CD8-positive, alpha-beta memory T cell (primary cell): ENCODE results near the gene POLR1F. TPM values are rescaled to one million over a fixed set of nuclear protein-coding genes. Genes with fewer than 3 reads are reported as not detected.

Experiments used
- CTCF ChIA-PET: fragments of 350-600 bp; sonication (Branson Sonifier 250); formaldehyde crosslinking; loops from one replicate; lab custom pipeline; 2021; ENCODE audit warnings: antibody characterized with exemption; lab: Charles Lee
- POLR2A ChIA-PET: fragments of 350-600 bp; sonication (Branson Sonifier 250); formaldehyde crosslinking; loops from one replicate; lab custom pipeline; 2021; ENCODE audit warnings: antibody characterized with exemption; lab: Charles Lee
- DNase-seq, 5 donors: peaks; one replicate each; pipeline versions ENCODE4 v3.0.0 to v3.0.0-alpha.2; 2020 to 2022; ENCODE audit warnings: mixed read lengths in 1 of 5
- H3K27ac ChIP-seq: one replicate; pipeline ENCODE4 v1.7.0; 2013; ENCODE audit warnings: low read depth, mild to moderate bottlenecking, low read length, moderate library complexity
- H3K27me3 ChIP-seq: 2 replicates; pipeline ENCODE4 v1.7.0; 2013; ENCODE audit warnings: low read length, mild to moderate bottlenecking; ENCODE audit not compliant: insufficient read depth, poor library complexity, severe bottlenecking
- H3K36me3 ChIP-seq: 2 replicates; pipeline ENCODE4 v1.7.0; 2013; ENCODE audit warnings: mild to moderate bottlenecking, low read length, moderate library complexity; ENCODE audit not compliant: insufficient read depth
- H3K4me1 ChIP-seq: 2 replicates; pipeline ENCODE4 v1.7.0; 2013; ENCODE audit warnings: mild to moderate bottlenecking, low read length, moderate library complexity; ENCODE audit not compliant: insufficient read depth
- H3K4me3 ChIP-seq: 2 replicates; pipeline ENCODE4 v1.7.0; 2013; ENCODE audit warnings: mild to moderate bottlenecking, low read length
- H3K9me3 ChIP-seq: 2 replicates; pipeline ENCODE4 v1.7.0; 2013; ENCODE audit warnings: mild to moderate bottlenecking, low read length
- H3K27ac Mint-ChIP-seq, 8 donors: one replicate each; pipeline ENCODE4 v1.8.0; 2020 to 2021; ENCODE audit warnings: mixed read lengths in 8 of 8, mild to moderate bottlenecking in 6 of 8, inconsistent platforms in 3 of 8, moderate library complexity in 3 of 8
- H3K27me3 Mint-ChIP-seq, 2 donors: one replicate each; pipeline ENCODE4 v1.8.0; 2020 to 2021; ENCODE audit warnings: mixed read lengths in 2 of 2, mild to moderate bottlenecking in 1 of 2, moderate library complexity in 1 of 2
- H3K36me3 Mint-ChIP-seq, 3 donors: one replicate each; pipeline ENCODE4 v1.8.0; 2020 to 2021; ENCODE audit warnings: mixed read lengths in 3 of 3, inconsistent platforms in 1 of 3, mild to moderate bottlenecking in 1 of 3
- H3K4me1 Mint-ChIP-seq, 3 donors: one replicate each; pipeline ENCODE4 v1.8.0; 2020 to 2021; ENCODE audit warnings: mixed read lengths in 3 of 3, inconsistent platforms in 1 of 3, mild to moderate bottlenecking in 1 of 3
- H3K4me3 Mint-ChIP-seq, 7 donors: one replicate each; pipeline ENCODE4 v1.8.0; 2020 to 2021; ENCODE audit warnings: mixed read lengths in 7 of 7, mild to moderate bottlenecking in 6 of 7, moderate library complexity in 4 of 7, inconsistent platforms in 2 of 7
- H3K9me3 Mint-ChIP-seq, 5 donors: one replicate each; pipeline ENCODE4 v1.8.0; 2020 to 2022; ENCODE audit warnings: mixed read lengths in 5 of 5, mild to moderate bottlenecking in 3 of 5, moderate library complexity in 2 of 5, inconsistent platforms in 1 of 5
- polyA plus RNA-seq: library from polyadenylated mRNA; unstranded; fragments of 300-500 nt; fragmentation: Illumina TruSeq; gene quantifications from one replicate; pipeline ENCODE4 v1.2.3, GENCODE V29; 2021
- total RNA-seq, 2 experiments: library from RNA; stranded (reverse); gene quantifications; one replicate each; pipeline ENCODE4 v1.2.3, GENCODE V29; 2021

The POLR1F gene
- total and polyA plus RNA-seq, 3 experiments from 2014 or later, result 30.6 to 40.3 (median 35.5) TPM

DNA sequence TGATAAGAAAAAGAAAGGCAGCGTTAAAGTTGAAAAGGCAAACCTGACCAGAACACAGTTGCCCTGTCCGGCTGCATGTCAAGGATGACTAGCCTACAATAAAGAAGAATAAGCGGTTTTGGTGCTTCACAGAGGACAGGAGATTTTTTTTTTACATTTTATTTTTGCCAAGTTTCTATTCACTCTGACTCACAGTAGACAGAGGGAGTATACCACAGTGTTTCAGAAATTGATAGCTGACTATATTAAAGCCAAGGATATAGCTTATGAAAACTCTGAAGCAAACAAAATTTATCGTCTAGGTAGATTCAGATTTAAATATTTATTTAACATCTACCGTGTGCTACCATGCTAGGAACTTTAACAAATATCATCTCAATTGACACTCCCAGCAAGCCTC is 16.9 kb upstream of the POLR1F start:
- Histone ChIP-seq H3K4me1 (no peaks in the 10 kb centered on the region), H3K27me3 (no peaks in the 10 kb centered on the region), H3K4me3 (no peak overlapping the region), H3K9me3 (no peaks in the 10 kb centered on the region), H3K27ac (no peak overlapping the region), H3K36me3 (no peaks in the 10 kb centered on the region)
- DNase-seq, result no peak
- Mint-ChIP-seq H3K4me3 (no peak overlapping the region), H3K27me3 (peaks cover 7 to 35% of the 10 kb centered on the region in 2 donors), H3K9me3 (no peaks in the 10 kb centered on the region), H3K36me3 (no peaks in the 10 kb centered on the region), H3K27ac (peak overlapping the region in 1 of 8 donors; percentile 79), H3K4me1 (no peaks in the 10 kb centered on the region)
- POLR2A ChIA-PET, result no interaction called here
- CTCF ChIA-PET, result interaction anchor here (1.0 kb wide), 1 partner anchor 11 kb away, joined by 3 read pairs; no protein-coding TSS in a partner anchor

DNA sequence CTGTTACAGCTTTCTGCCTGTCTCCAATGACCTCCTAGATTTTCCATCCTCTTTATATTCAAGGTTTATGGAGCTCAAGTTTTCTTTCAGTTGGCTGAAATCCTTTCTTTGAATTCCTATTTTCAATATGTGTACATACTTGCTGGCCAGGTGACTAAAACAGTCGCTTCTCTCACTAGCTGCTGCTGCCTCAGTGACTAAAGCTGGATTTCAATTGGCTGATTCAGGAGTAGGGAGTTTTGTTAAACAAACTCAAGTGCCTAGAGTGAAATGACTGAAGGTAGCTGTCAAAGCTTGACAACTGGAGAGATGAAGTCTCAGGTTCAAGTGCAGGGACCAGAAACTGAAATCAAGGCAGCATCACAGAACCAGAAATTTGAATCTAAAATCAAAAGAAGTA is 6.7 kb upstream of the POLR1F start:
- Mint-ChIP-seq H3K27me3 (peaks cover 2 to 24% of the 10 kb centered on the region in 2 donors), H3K27ac (no peak overlapping the region), H3K36me3 (no peaks in the 10 kb centered on the region), H3K4me3 (no peak overlapping the region), H3K9me3 (no peaks in the 10 kb centered on the region), H3K4me1 (peaks cover 0 to 5% (median 2%) of the 10 kb centered on the region in 3 donors)
- H3K36me3 ChIP-seq, result no peaks in the 10 kb centered on the region
- H3K9me3 ChIP-seq, result no peaks in the 10 kb centered on the region
- no peak overlapping the region for H3K4me3 ChIP-seq
- CTCF ChIA-PET, result interaction anchor here (1.4 to 3.0 kb wide), 3 partner anchors 10 to 883 kb away, joined by 3 to 25 read pairs (median 3); no protein-coding TSS in a partner anchor
- no peaks in the 10 kb centered on the region for H3K4me1 ChIP-seq
- no peak overlapping the region for H3K27ac ChIP-seq
- H3K27me3 ChIP-seq, result no peaks in the 10 kb centered on the region
- POLR2A ChIA-PET, result no interaction called here
- no peak for DNase-seq

DNA sequence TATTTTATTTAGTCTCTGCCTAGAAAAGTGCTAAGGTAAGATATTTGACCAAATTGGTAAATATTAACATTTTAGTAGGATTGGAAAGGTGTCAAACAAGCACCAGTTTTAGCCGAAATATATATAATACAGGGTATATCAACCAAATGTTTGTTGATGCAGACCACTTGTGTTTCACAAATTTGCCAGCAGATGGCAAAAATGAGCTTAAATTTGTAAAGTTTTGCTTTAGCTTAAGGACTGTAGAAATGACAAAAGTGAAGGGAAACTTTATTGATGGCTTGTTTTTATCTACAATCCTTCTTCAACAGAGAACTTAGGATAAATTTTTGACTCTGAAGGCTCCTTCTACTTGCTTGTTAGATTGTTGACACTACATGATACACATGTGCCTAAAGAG is 4.8 kb upstream of the POLR1F start:
- peaks cover 8% of the 10 kb centered on the region for H3K4me1 ChIP-seq
- no peaks in the 10 kb centered on the region for H3K36me3 ChIP-seq
- peak overlapping the region in 1 of 8 donors; percentile 41 for H3K27ac Mint-ChIP-seq
- DNase-seq, result peak; percentile 10 to 52 (median 32)
- no peaks in the 10 kb centered on the region for H3K9me3 ChIP-seq
- H3K27me3 Mint-ChIP-seq, result peaks cover 2 to 11% of the 10 kb centered on the region in 2 donors
- no peaks in the 10 kb centered on the region for H3K27me3 ChIP-seq
- H3K4me3 ChIP-seq, result no peak overlapping the region
- no peaks in the 10 kb centered on the region for H3K9me3 Mint-ChIP-seq
- ChIA-PET CTCF (interaction anchor here (0.6 to 3.0 kb wide), 12 partner anchors 8 to 885 kb away, joined by 3 to 25 read pairs (median 4); partner anchors contain the start of gene ITGB8), POLR2A (no interaction called here)
- H3K27ac ChIP-seq, result no peak overlapping the region
- peaks cover 0 to 3% (median 0%) of the 10 kb centered on the region in 3 donors for H3K36me3 Mint-ChIP-seq
- peaks cover 17 to 21% (median 17%) of the 10 kb centered on the region in 3 donors for H3K4me1 Mint-ChIP-seq
- H3K4me3 Mint-ChIP-seq, result no peak overlapping the region

DNA sequence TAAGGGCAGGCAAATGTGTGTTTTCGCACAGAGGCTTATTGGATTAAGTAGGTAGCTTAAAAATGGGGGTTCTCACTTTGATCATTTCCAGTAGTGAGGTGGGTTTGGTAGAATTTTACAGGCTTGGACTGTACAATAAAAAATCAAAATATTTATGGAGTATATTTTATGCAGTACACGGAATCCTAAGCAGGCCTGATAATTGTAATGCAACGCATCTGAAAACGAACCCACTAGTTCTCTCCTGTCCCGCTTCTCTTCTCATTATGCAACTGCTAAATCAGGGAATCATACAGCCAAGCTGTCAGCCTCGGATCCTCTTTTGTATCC is 377 bp upstream of the POLR1F start:
- CTCF ChIA-PET, result interaction anchor here (0.7 to 3.0 kb wide), 9 partner anchors 9 to 898 kb away, joined by 3 to 12 read pairs (median 4); no protein-coding TSS in a partner anchor
- H3K9me3 ChIP-seq, result no peaks in the 10 kb centered on the region
- peaks cover 32% of the 10 kb centered on the region for H3K4me1 ChIP-seq
- H3K27me3 ChIP-seq, result no peaks in the 10 kb centered on the region
- Mint-ChIP-seq H3K4me3 (peak overlapping the region; percentile 94 to 98 (median 95)), H3K27me3 (peaks cover 2 to 4% of the 10 kb centered on the region in 2 donors), H3K27ac (peak overlapping the region; percentile 82 to 99 (median 98)), H3K36me3 (peaks cover 0 to 10% (median 0%) of the 10 kb centered on the region in 3 donors), H3K4me1 (peaks cover 47 to 61% (median 56%) of the 10 kb centered on the region in 3 donors), H3K9me3 (no peaks in the 10 kb centered on the region)
- POLR2A ChIA-PET, result interaction anchor here (0.7 to 1.2 kb wide), 3 partner anchors 9 to 1771 kb away, joined by 3 to 7 read pairs (median 3); no protein-coding TSS in a partner anchor
- H3K36me3 ChIP-seq, result no peaks in the 10 kb centered on the region
- H3K27ac ChIP-seq, result no peak overlapping the region
- no peak for DNase-seq
- H3K4me3 ChIP-seq, result peak overlapping the region; percentile 89

DNA sequence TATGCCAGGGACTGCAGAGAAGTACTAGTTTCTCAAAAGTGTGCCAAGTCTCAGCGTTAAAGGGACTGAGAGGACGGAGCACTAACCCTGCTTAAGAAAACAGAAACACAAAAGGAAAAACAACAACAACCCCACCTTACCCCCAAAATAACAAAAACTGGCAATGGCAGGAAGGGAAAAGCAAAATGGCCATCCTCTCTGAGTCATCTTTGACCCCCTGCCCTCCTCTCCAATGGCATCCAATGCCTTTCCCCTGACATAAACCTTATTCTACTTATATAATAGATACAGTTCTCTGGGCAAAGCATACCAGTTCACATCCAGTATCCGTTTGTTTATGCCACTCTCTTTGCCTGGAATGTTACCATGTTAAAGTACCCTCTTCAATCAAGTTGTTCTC is 1.6 kb downstream of the POLR1F start:
- Histone ChIP-seq H3K27me3 (no peaks in the 10 kb centered on the region), H3K4me1 (peaks cover 32% of the 10 kb centered on the region), H3K36me3 (no peaks in the 10 kb centered on the region), H3K4me3 (peak overlapping the region; percentile 89), H3K27ac (no peak overlapping the region), H3K9me3 (no peaks in the 10 kb centered on the region)
- H3K9me3 Mint-ChIP-seq, result no peaks in the 10 kb centered on the region
- peak overlapping the region in 7 of 8 donors; percentile 66 to 99 (median 98) for H3K27ac Mint-ChIP-seq
- peaks cover 0 to 27% (median 8%) of the 10 kb centered on the region in 3 donors for H3K36me3 Mint-ChIP-seq
- no peak for DNase-seq
- H3K4me3 Mint-ChIP-seq, result peak overlapping the region; percentile 94 to 98 (median 95)
- H3K4me1 Mint-ChIP-seq, result peaks cover 51 to 65% (median 60%) of the 10 kb centered on the region in 3 donors
- CTCF ChIA-PET, result no interaction called here
- peaks cover 0 to 4% of the 10 kb centered on the region in 2 donors for H3K27me3 Mint-ChIP-seq
- POLR2A ChIA-PET, result no interaction called here

DNA sequence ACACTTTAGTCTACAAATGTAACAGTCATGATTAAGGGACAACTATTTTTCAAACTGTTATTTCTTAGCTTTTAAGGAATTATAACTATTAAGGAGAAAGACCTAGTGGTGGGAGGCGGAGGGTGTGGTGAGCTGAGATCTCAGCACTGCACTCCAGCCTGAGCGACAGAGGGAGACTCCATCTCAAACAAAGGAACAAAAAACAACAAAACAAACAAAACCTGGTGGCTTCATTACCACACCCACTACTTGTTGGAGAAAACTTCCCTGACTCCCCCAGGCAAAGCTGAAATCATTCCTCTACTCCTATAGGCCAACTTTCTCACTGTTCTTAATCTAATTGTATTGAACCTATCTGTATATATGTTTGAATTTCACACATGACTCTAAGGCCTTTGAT is 3.2 kb downstream of the POLR1F start:
- Histone ChIP-seq H3K27ac (no peak overlapping the region), H3K4me1 (peaks cover 32% of the 10 kb centered on the region), H3K4me3 (no peak overlapping the region), H3K9me3 (no peaks in the 10 kb centered on the region), H3K27me3 (no peaks in the 10 kb centered on the region), H3K36me3 (no peaks in the 10 kb centered on the region)
- Mint-ChIP-seq H3K4me1 (peaks cover 50 to 65% (median 63%) of the 10 kb centered on the region in 3 donors), H3K36me3 (peaks cover 3 to 40% (median 16%) of the 10 kb centered on the region in 3 donors), H3K27ac (peak overlapping the region in 7 of 8 donors; percentile 6 to 98 (median 52)), H3K27me3 (peaks cover 0 to 2% of the 10 kb centered on the region in 2 donors), H3K9me3 (no peaks in the 10 kb centered on the region), H3K4me3 (peak overlapping the region in 2 of 7 donors; percentile 24 to 67)
- ChIA-PET POLR2A (no interaction called here), CTCF (interaction anchor here (1.0 kb wide), 1 partner anchor 8 kb away, joined by 4 read pairs; no protein-coding TSS in a partner anchor)
- DNase-seq, result no peak

DNA sequence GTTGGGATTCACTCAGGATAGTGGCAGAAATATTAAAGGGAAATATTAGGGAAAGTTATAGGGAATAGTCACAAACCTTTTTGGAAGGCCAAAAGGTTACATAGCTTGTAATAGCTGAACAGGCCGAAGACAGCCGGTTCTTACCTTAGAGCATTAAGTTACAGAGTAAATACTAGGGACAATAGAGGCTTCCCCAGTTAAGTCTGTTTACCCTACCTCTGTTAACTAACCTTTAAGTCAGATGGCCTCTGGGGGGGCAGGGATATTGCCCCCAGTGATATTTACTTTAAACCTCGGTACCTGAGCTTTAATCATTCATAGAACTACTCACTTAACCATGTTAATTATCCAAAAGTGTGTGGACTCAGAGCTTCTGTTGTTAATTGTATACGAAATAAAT is 7.4 kb downstream of the POLR1F start:
- no peaks in the 10 kb centered on the region for H3K9me3 ChIP-seq
- Mint-ChIP-seq H3K9me3 (no peaks in the 10 kb centered on the region), H3K27me3 (peaks cover 0 to 2% of the 10 kb centered on the region in 2 donors), H3K4me3 (no peak overlapping the region), H3K4me1 (peaks cover 17 to 27% (median 26%) of the 10 kb centered on the region in 3 donors), H3K27ac (peak overlapping the region in 2 of 8 donors; percentile 20 to 57), H3K36me3 (peaks cover 3 to 63% (median 27%) of the 10 kb centered on the region in 3 donors)
- H3K4me1 ChIP-seq, result peaks cover 7% of the 10 kb centered on the region
- H3K27ac ChIP-seq, result no peak overlapping the region
- CTCF ChIA-PET, result no interaction called here
- no peaks in the 10 kb centered on the region for H3K27me3 ChIP-seq
- H3K4me3 ChIP-seq, result no peak overlapping the region
- POLR2A ChIA-PET, result no interaction called here
- DNase-seq, result no peak
- no peaks in the 10 kb centered on the region for H3K36me3 ChIP-seq

DNA sequence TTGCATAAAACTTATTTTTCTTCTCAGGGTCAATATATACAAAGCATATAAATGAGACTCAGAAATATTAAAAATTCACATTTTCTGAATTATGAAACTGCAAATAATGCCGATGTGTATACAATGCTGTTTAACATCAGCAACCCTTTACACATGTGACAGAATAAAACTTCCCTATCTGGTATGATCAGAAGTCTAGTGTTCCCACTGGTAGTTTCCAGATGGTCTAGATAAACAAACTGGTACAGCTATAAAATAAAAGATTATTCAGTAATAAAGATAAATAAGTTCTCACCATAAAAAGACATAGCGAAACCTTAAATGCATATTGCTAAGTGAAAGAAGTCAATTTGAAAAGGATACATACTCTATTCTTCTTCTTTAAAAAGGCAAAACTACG is 7.9 kb downstream of the POLR1F start:
- Histone ChIP-seq H3K4me3 (no peak overlapping the region), H3K4me1 (peaks cover 2% of the 10 kb centered on the region), H3K9me3 (no peaks in the 10 kb centered on the region), H3K36me3 (no peaks in the 10 kb centered on the region), H3K27ac (no peak overlapping the region), H3K27me3 (no peaks in the 10 kb centered on the region)
- ChIA-PET CTCF (interaction anchor here (1.3 kb wide), 1 partner anchor 8 kb away, joined by 8 read pairs; the partner anchor contains the start of gene POLR1F), POLR2A (interaction anchor here (0.9 kb wide), 1 partner anchor 8 kb away, joined by 3 read pairs; the partner anchor contains the start of gene POLR1F)
- Mint-ChIP-seq H3K9me3 (no peaks in the 10 kb centered on the region), H3K4me1 (peaks cover 13 to 22% (median 21%) of the 10 kb centered on the region in 3 donors), H3K36me3 (peaks cover 3 to 65% (median 28%) of the 10 kb centered on the region in 3 donors), H3K4me3 (no peak overlapping the region), H3K27me3 (peaks cover 0 to 2% of the 10 kb centered on the region in 2 donors), H3K27ac (peak overlapping the region in 1 of 8 donors; percentile 81)
- no peak for DNase-seq
